ENCODE measurements around the gene ANKMY1. TPM values are rescaled to one million over a fixed set of nuclear protein-coding genes. Genes with fewer than 3 reads are reported as not detected.

The ANKMY1 gene
- total and polyA plus RNA-seq, 5 donors from 2014 or later, result 3.8 to 37.2 (median 9.6) TPM

DNA sequence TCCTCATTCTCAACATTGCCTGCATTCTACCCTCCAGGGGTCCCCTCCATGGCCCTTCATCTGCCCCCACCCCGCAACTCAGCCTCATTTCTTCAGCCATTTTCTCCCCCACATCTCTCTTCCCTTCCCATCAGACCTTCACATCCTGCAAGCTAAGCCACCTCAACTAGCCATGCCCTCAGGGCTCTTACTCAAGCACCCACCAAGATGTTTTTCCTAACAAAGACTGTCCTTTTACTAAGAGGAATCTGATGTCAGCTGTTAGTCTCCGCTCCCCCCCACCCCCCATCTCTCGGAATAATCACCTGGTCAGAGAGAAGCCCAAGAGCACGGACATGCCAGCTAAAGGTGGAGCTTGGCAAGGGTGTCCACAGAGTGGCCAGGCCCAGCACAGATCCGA is 24.0 kb upstream of the ANKMY1 start:
- Mint-ChIP-seq H3K27me3 (no peaks in the 10 kb centered on the region), H3K27ac (peak overlapping the region in 1 of 3 donors; percentile 49), H3K4me1 (peaks cover 14 to 53% (median 25%) of the 10 kb centered on the region in 4 donors), H3K4me3 (peak overlapping the region in 2 of 4 donors; percentile 51 to 65), H3K36me3 (peaks cover 25% of the 10 kb centered on the region), H3K9me3 (no peaks in the 10 kb centered on the region)
- ATAC-seq (ENCODE audit: low read depth in 2 of 2) (no peak), DNase-seq (no peak)
- Histone ChIP-seq H3K27ac (ENCODE audit: insufficient read depth, low read length, poor library complexity, severe bottlenecking) (no peak overlapping the region), H3K27me3 (ENCODE audit: control insufficient read depth, insufficient read depth, low read length) (no peaks in the 10 kb centered on the region), H3K4me3 (ENCODE audit: low read depth, low read length) (no peak overlapping the region), H3K4me1 (ENCODE audit: control insufficient read depth, insufficient read depth, low read length, poor library complexity, severe bottlenecking) (peaks cover 44% of the 10 kb centered on the region), H3K36me3 (ENCODE audit: control insufficient read depth, insufficient read depth, low read length) (peaks cover 11% of the 10 kb centered on the region), H3K9me3 (ENCODE audit: control insufficient read depth in 2 of 2, low read length in 2 of 2) (no peaks in the 10 kb centered on the region)

DNA sequence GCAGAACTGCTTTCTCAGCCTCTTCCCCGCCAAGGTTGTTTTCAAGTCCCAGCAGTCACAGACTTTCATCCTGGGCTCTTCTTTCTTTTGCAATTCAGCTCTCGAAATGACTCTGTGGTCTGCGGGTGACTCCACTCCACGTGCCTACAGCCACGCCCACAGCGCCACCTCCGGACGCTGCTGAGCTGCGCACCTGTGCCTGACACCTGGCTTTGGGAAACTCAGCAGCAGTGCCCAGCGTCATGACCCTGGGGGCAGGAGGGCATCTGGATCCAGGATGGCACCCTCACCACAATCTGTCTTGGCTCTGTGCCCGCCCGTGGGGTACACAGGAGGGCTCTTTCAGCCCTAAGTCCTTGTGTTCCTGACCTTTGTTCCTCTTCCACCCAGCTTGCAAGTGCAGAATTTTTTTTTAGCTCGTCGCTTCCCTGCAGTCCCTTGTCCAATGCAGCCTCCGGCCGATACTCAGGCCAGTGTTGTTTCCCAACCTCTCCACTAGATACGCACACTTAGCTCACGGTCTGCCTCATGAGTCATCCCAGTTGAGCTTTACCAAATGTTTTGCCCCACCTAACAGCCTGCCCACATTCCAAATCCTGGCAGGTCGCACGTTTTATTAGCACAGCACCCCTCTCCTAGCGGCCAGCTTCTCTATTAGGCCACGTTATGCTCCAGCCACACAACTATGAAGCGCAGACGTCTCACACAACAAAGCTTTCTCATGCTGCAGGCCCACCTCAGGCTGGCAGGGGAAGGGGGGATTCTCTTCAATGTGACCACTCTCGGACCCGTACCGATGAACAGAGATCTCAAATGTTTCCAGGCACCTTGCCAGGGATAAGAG is 22.2 kb upstream of the ANKMY1 start:
- peak overlapping the region; percentile 44 to 90 (median 68) for H3K4me3 Mint-ChIP-seq
- Histone ChIP-seq H3K9me3 (ENCODE audit: control insufficient read depth in 2 of 2, low read length in 2 of 2) (no peaks in the 10 kb centered on the region), H3K27ac (ENCODE audit: insufficient read depth, low read length, poor library complexity, severe bottlenecking) (peak overlapping the region; percentile 58), H3K4me1 (ENCODE audit: control insufficient read depth, insufficient read depth, low read length, poor library complexity, severe bottlenecking) (peaks cover 34% of the 10 kb centered on the region), H3K36me3 (ENCODE audit: control insufficient read depth, insufficient read depth, low read length) (peaks cover 25% of the 10 kb centered on the region), H3K4me3 (ENCODE audit: low read depth, low read length) (no peak overlapping the region), H3K27me3 (ENCODE audit: control insufficient read depth, insufficient read depth, low read length) (no peaks in the 10 kb centered on the region)
- H3K4me1 Mint-ChIP-seq, result peaks cover 14 to 41% (median 21%) of the 10 kb centered on the region in 4 donors
- ATAC-seq (ENCODE audit: low read depth in 2 of 2) (peak; percentile 90 to 92), DNase-seq (peak; percentile 73 to 89 (median 80))
- peaks cover 25% of the 10 kb centered on the region for H3K36me3 Mint-ChIP-seq
- H3K9me3 Mint-ChIP-seq, result no peaks in the 10 kb centered on the region
- H3K27ac Mint-ChIP-seq, result peak overlapping the region; percentile 90 to 91 (median 91)
- no peaks in the 10 kb centered on the region for H3K27me3 Mint-ChIP-seq

DNA sequence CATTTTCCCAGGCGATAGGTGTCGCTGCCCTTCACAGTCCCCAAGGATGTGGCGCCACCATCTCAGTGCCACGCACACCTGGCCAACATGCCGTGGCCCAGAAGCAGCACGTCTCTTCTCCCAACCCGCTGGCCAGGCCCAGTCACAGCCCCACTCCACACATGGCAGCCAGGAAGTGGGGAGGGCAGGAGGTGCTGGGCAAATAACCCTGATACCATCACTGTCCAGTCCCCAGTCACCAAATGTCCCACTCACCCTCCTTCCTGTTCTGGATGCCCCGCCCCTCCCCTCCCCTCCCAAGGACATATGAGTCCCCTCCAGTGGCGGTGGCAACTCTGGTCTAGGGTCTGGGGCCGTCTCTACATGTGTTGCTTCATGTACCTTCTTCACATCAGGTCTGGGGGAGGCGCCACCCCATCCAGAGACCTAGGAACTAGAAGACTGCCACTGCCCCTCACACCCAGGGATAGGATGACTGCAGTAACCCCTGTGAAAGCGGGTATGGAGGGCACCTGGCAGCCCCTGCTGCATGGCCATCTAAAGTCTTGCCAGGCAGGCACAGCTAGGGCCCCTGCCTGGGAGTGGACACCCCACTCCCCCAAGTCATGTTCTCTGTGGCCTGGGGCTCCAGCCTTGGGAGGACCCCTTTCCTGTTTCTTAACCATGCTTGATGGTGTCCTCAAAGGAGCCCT is 21.4 kb upstream of the ANKMY1 start:
- peaks cover 25% of the 10 kb centered on the region for H3K36me3 Mint-ChIP-seq
- ATAC-seq (ENCODE audit: low read depth in 2 of 2), result peak in 1 of 2 donors; percentile 3
- H3K27ac Mint-ChIP-seq, result peak overlapping the region; percentile 90 to 91 (median 91)
- H3K4me1 Mint-ChIP-seq, result peaks cover 14 to 34% (median 20%) of the 10 kb centered on the region in 4 donors
- H3K36me3 ChIP-seq (ENCODE audit: control insufficient read depth, insufficient read depth, low read length), result peaks cover 33% of the 10 kb centered on the region
- H3K27ac ChIP-seq (ENCODE audit: insufficient read depth, low read length, poor library complexity, severe bottlenecking), result peak overlapping the region; percentile 58
- H3K27me3 ChIP-seq (ENCODE audit: control insufficient read depth, insufficient read depth, low read length), result no peaks in the 10 kb centered on the region
- H3K4me3 Mint-ChIP-seq, result peak overlapping the region; percentile 44 to 90 (median 68)
- no peaks in the 10 kb centered on the region for H3K27me3 Mint-ChIP-seq
- DNase-seq, result peak in 1 of 3 donors; percentile 28
- no peaks in the 10 kb centered on the region for H3K9me3 Mint-ChIP-seq
- no peaks in the 10 kb centered on the region for H3K9me3 ChIP-seq (ENCODE audit: control insufficient read depth in 2 of 2, low read length in 2 of 2)
- H3K4me1 ChIP-seq (ENCODE audit: control insufficient read depth, insufficient read depth, low read length, poor library complexity, severe bottlenecking), result peaks cover 26% of the 10 kb centered on the region
- no peak overlapping the region for H3K4me3 ChIP-seq (ENCODE audit: low read depth, low read length)

DNA sequence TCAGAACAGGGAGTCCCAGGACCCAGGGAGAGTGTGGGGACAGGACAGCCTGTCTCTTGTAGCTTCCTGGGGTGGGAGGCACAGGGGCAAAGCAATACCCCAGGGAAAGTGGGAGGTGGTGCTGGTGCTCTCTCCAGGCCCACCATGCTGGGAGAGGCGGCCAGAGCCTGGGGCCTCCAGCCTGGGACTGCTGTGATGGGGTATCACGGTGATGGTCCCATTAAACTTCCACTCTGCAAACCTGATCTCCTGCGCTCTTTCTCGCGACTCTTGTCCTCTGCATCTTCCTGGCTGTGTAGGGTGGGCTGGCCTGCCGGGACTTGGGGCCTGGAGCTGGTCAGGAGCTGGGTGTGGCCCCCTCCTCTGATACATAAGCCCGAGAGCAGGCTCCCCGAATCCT is 20.7 kb upstream of the ANKMY1 start:
- Mint-ChIP-seq H3K27ac (no peak overlapping the region), H3K4me3 (peak overlapping the region in 1 of 4 donors; percentile 63), H3K4me1 (peaks cover 14 to 33% (median 20%) of the 10 kb centered on the region in 4 donors), H3K36me3 (peaks cover 25% of the 10 kb centered on the region), H3K27me3 (no peaks in the 10 kb centered on the region), H3K9me3 (no peaks in the 10 kb centered on the region)
- no peak for DNase-seq
- Histone ChIP-seq H3K27ac (ENCODE audit: insufficient read depth, low read length, poor library complexity, severe bottlenecking) (peak overlapping the region; percentile 58), H3K36me3 (ENCODE audit: control insufficient read depth, insufficient read depth, low read length) (peaks cover 33% of the 10 kb centered on the region), H3K27me3 (ENCODE audit: control insufficient read depth, insufficient read depth, low read length) (no peaks in the 10 kb centered on the region), H3K4me3 (ENCODE audit: low read depth, low read length) (no peak overlapping the region), H3K9me3 (ENCODE audit: control insufficient read depth in 2 of 2, low read length in 2 of 2) (no peaks in the 10 kb centered on the region), H3K4me1 (ENCODE audit: control insufficient read depth, insufficient read depth, low read length, poor library complexity, severe bottlenecking) (peaks cover 23% of the 10 kb centered on the region)
- ATAC-seq (ENCODE audit: low read depth in 2 of 2), result no peak

DNA sequence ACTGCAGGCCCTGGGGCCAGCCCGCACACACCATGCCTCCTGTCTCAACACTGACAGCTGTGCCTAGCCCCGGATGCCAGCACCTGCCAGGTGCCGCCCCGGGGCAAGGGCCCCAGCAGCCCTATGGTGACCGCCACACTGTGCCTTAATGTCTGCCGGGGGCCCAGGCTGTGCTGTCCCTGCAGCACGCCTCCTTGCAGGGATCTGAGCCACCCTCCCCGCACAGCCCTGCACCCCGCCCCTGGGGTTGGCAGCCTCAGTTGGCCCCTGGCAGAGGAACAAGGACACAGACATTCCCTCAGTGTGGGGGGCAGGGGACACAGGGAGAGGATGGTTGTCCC is 20.3 kb upstream of the ANKMY1 start:
- no peak overlapping the region for H3K4me3 Mint-ChIP-seq
- no peak overlapping the region for H3K4me3 ChIP-seq (ENCODE audit: low read depth, low read length)
- peak overlapping the region in 1 of 3 donors; percentile 77 for H3K27ac Mint-ChIP-seq
- DNase-seq, result no peak
- H3K27ac ChIP-seq (ENCODE audit: insufficient read depth, low read length, poor library complexity, severe bottlenecking), result no peak overlapping the region
- ATAC-seq (ENCODE audit: low read depth in 2 of 2), result no peak
- peaks cover 14 to 30% (median 20%) of the 10 kb centered on the region in 4 donors for H3K4me1 Mint-ChIP-seq
- H3K27me3 ChIP-seq (ENCODE audit: control insufficient read depth, insufficient read depth, low read length), result no peaks in the 10 kb centered on the region
- H3K9me3 ChIP-seq (ENCODE audit: control insufficient read depth in 2 of 2, low read length in 2 of 2), result no peaks in the 10 kb centered on the region
- peaks cover 23% of the 10 kb centered on the region for H3K4me1 ChIP-seq (ENCODE audit: control insufficient read depth, insufficient read depth, low read length, poor library complexity, severe bottlenecking)
- no peaks in the 10 kb centered on the region for H3K9me3 Mint-ChIP-seq
- H3K36me3 Mint-ChIP-seq, result peaks cover 25% of the 10 kb centered on the region
- peaks cover 29% of the 10 kb centered on the region for H3K36me3 ChIP-seq (ENCODE audit: control insufficient read depth, insufficient read depth, low read length)
- H3K27me3 Mint-ChIP-seq, result no peaks in the 10 kb centered on the region

DNA sequence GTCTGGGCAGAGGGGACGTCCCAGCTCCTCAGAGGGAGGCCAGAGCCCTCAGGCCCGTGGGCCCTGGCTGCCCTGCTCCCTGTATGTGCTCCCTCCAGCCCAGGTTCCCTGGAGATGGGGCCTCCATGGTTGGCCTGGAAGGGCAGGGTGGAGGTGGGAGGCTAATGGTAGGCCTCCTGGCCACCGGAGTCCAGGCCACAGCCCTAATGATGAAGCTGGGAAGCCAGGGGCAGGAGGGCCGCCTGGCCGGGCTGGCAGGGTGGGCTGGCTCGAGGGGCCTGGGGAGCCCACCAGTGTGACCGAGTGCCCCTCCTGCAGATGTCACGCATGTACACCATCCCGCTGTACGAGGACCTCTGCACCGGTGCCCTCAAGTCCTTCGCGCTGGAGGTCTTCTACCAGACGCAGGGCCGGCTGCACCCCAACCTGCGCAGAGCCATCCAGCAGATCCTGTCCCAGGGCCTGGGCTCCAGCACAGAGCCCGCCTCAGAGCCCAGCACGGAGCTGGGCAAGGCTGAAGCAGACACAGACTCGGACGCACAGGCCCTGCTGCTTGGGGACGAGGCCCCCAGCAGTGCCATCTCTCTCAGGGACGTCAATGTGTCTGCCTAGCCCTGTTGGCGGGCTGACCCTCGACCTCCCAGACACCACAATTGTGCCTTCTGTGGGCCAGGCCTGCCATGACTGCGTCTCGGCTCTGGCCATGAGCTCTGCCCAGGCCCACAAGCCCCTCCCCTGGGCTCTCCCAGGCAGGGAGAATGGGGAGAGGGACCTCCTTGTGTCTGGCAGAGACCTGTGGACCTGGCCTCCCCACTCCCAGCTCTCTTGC is 19.7 kb upstream of the ANKMY1 start:
- peaks cover 25% of the 10 kb centered on the region for H3K36me3 Mint-ChIP-seq
- H3K4me1 Mint-ChIP-seq, result peaks cover 13 to 30% (median 16%) of the 10 kb centered on the region in 4 donors

DNA sequence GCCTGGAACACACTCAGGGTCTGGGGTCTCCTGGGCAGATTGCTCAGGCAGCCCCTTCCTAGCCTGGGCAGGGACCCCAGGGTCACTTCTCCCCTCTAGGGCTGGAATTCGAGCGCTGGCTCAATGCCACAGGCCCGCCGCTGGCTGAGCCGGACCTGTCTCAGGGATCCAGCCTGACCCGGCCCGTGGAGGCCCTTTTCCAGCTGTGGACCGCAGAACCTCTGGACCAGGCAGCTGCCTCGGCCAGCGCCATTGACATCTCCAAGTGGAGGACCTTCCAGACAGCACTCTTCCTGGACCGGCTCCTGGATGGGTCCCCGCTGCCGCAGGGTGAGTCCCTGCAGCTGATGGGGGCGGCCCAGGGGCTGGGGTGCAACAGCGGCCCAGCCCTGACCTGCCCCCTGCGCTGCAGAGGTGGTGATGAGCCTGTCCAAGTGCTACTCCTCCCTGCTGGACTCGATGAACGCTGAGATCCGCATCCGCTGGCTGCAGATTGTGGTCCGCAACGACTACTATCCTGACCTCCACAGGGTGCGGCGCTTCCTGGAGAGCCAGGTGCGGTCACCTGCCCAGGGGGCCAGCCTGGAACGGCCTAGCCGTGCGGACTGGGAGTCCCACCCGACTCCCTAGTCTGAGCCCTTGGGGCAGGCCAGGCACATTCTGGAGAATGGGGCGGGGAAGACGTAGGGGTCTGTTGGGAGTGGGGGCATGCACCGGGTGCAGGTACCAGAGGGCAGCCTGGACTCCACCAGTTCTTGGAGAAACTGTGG is 18.8 kb upstream of the ANKMY1 start:
- H3K27me3 Mint-ChIP-seq, result no peaks in the 10 kb centered on the region
- ATAC-seq (ENCODE audit: low read depth in 2 of 2), result no peak
- H3K27ac Mint-ChIP-seq, result no peak overlapping the region

More for the DNA sequence above, 19.7 kb upstream of the ANKMY1 start:
- Histone ChIP-seq H3K4me3 (ENCODE audit: low read depth, low read length) (no peak overlapping the region), H3K9me3 (ENCODE audit: control insufficient read depth in 2 of 2, low read length in 2 of 2) (no peaks in the 10 kb centered on the region), H3K27me3 (ENCODE audit: control insufficient read depth, insufficient read depth, low read length) (no peaks in the 10 kb centered on the region), H3K36me3 (ENCODE audit: control insufficient read depth, insufficient read depth, low read length) (peaks cover 29% of the 10 kb centered on the region), H3K27ac (ENCODE audit: insufficient read depth, low read length, poor library complexity, severe bottlenecking) (no peak overlapping the region), H3K4me1 (ENCODE audit: control insufficient read depth, insufficient read depth, low read length, poor library complexity, severe bottlenecking) (peaks cover 23% of the 10 kb centered on the region)
- no peak for DNase-seq
- Mint-ChIP-seq H3K4me3 (no peak overlapping the region), H3K9me3 (no peaks in the 10 kb centered on the region), H3K27ac (peak overlapping the region in 1 of 3 donors; percentile 77), H3K27me3 (no peaks in the 10 kb centered on the region)
- ATAC-seq (ENCODE audit: low read depth in 2 of 2), result no peak

More for the DNA sequence above, 18.8 kb upstream of the ANKMY1 start:
- H3K4me1 Mint-ChIP-seq, result peaks cover 8 to 29% (median 12%) of the 10 kb centered on the region in 4 donors
- no peaks in the 10 kb centered on the region for H3K27me3 ChIP-seq (ENCODE audit: control insufficient read depth, insufficient read depth, low read length)
- H3K36me3 Mint-ChIP-seq, result peaks cover 17% of the 10 kb centered on the region
- H3K9me3 Mint-ChIP-seq, result no peaks in the 10 kb centered on the region
- H3K36me3 ChIP-seq (ENCODE audit: control insufficient read depth, insufficient read depth, low read length), result peaks cover 29% of the 10 kb centered on the region
- DNase-seq, result no peak
- H3K4me1 ChIP-seq (ENCODE audit: control insufficient read depth, insufficient read depth, low read length, poor library complexity, severe bottlenecking), result peaks cover 32% of the 10 kb centered on the region
- no peak overlapping the region for H3K27ac ChIP-seq (ENCODE audit: insufficient read depth, low read length, poor library complexity, severe bottlenecking)
- no peak overlapping the region for H3K4me3 Mint-ChIP-seq
- no peaks in the 10 kb centered on the region for H3K9me3 ChIP-seq (ENCODE audit: control insufficient read depth in 2 of 2, low read length in 2 of 2)
- no peak overlapping the region for H3K4me3 ChIP-seq (ENCODE audit: low read depth, low read length)

Data from CD4-positive, CD25-positive, alpha-beta regulatory T cell (primary cell).